Activated T-cell treated with anti-CD3 and anti-CD28 coated beads for 48 hours (primary cell): ENCODE data around the gene CENPM.

Source experiments
- DNase-seq: peaks from one replicate; pipeline ENCODE4 v3.0.0-alpha.2; 2020; ENCODE audit warnings: low read depth

CENPM gene

DNA sequence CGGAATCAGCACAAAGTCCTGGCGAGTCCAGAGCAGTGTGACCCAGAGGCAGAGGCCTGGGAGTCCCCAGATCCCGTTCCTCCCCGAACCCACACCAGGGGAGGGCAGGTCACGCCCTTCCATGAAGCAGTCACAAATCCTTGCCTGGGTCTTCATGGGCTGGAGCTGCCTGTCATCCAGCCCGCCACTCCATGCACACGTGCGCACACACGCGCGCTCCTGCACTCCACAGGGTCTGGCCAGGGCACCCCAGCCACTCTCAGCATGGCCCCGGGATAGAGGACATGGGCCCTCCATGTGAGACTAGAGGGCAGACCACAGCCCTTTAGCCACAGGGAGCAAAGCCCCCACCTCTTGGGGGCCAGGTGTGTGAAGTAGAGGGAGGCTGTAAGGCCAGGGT lies 14.6 kb downstream of the CENPM start:
- DNase-seq = no peak

DNA sequence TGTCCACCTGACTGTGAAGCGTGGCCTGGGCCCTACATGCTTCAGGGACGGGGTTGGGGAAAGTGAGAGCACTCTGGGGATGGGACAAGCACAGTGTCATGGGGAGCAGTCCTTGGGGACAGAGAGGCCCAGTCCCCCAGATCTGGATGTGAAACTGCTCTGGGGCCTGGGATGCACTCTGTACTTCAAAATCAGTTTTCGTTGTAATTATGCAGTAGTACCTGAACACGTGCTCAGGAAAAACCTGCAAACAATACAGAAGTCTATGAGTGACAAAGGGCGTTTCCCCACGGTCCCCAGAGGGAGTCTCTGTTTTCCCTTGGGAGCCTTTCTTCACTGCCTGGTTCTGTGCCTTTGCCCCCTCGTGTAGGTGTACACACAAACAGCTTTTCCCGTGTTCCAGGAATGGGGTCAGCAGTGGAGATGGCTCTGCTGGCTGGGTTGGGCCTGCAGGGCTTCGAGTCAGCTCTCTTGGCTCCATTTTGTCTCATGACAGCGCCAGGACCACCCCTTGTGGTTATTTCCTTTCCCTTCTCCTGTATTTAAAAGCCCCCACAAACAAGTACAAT lies 15.2 kb downstream of the CENPM start:
- DNase-seq = no peak

DNA sequence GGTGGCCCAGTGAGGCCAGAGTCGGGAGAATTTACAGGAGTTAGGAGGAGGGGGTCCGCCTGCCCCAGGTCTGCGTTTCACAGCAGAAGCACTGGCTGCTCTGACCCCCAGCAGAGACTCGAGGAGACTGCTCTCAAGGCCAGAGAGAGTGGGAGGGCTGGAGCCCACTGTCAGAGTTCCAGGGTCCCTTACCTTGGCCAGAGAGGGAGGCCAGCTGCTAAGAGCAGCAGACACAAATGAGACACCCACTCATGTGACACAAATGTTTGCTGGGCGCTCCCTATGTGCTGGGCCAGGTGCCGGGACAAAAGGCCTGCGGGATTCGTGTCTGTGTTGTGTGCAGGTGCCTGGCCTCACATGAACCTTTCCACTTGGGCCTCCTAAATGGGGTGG lies 17.5 kb downstream of the CENPM start:
- no peak for DNase-seq

DNA sequence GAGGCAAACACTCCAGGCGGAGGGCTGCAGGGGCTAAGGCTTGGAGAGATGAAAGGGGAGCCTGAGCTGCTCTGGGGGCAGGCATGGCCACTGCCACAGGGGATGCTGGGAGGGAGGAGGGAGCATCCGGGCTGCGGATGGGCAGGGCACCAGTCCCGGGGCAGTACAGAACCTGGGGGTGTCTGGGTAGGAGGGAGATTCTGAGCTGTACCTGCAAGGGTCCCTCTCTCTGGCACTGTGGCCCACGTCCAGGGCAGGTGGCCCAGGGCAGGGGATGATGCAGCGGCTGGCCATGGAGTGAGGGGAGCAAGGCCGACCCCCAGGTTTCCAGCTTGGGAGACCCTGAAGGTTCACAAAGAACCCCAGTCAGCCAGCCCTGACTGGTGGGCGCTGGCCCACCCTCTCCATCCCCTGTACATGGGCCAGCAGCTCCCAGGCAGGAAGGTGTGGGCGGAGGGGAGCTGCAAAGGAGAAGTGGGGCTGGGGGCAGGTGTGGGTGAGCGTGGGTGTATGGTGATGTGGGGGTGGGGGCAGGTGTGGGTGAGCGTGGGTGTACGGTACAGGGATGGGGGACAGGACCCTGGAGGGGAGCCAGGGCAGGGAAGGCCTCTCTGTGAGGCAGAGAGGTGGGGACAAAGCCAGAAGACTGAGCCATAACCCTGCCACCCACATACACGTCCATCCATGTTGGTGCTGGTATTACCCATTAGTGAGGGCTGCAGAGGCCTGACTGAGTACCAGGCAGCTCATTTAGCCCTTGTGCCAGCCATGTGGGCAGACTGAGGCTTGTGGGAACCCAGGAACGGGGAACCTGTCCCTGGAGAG lies 18.1 kb downstream of the CENPM start:
- no peak for DNase-seq

DNA sequence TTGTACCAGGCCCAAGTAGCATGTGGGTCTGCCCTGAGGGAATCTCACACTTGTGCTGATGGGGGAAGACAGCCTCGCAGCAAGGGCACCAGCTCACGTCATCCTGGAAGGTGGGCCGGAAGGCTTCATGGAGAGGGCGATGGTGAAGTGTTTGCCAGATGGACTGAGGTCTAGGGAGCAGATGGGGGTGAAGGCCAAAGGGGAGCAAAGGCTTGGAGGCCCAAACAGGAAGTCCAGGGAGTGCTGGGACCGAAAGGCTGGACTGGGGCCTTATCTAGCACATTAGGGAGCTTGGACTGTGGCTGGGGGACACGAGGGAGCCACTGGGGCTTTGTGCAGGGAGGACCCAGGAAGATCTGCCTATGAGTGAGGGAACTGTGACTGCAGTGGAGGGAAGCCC lies 19.1 kb downstream of the CENPM start:
- no peak for DNase-seq

DNA sequence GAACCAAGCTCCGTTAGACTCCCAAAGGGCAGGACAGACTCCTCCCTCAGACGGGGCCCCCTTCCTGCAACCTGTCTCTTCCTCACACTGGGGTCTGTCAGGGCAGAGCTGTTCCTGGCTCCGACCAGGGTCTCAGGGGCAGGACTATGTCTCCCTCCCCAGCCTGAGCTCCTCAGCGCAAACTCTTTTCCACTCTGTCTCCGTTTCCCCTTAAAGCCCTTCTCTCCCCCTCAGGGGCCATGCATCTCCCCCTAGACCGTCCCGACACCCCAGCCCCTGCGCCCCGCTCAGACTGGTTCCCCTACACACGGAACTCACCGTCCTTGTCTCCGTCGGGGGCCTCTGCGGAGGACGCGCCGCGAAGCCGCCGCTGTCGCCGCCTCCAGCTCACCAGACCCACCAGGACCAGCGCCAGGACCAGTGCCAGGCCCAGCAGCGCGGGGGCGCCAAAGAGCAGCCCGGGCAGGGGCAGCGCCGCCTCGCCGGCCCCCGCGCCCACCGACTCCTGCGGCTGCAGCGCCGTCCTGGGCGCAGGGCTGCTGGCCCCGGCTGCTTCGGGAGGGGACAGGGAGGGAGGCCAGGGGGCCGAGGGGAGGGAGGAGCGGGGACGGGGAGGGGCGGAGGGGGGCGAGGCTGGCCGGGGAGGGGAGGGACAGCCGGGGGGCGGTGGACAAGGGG lies 21.0 kb downstream of the CENPM start:
- DNase-seq = peak; percentile 77

DNA sequence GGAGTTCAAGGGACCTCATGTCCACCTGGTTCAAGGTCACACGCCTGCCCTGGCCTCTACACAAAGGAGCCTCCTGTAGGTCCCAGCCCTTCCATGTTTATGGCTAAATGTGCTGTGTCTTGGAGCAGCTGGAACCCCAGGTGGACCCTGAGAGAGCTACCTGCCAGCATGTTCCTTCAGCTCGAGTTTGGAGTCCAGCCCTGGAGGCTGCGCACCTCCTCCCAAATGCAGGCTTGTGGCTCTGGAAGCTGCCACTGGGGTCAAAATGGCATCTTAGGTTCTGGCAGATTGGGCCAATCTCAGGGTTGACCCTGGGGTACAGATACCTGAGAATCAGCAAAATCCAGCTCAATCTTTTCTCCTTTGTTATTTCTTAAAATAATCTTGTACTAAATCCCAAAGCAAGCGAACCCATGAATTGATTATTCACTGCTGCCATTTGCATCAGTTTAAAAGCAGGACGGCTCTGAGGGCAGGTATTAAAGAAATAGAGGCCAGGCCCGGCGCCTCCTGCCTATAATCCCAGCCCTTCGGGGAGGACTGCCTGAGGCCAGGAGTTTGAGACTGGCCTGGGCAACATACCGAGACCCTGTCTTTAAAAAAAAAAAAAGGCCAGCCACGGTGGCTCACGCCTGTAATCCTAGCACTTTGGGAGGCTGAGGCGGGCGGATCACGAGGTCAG lies 23.2 kb downstream of the CENPM start:
- DNase-seq = no peak

DNA sequence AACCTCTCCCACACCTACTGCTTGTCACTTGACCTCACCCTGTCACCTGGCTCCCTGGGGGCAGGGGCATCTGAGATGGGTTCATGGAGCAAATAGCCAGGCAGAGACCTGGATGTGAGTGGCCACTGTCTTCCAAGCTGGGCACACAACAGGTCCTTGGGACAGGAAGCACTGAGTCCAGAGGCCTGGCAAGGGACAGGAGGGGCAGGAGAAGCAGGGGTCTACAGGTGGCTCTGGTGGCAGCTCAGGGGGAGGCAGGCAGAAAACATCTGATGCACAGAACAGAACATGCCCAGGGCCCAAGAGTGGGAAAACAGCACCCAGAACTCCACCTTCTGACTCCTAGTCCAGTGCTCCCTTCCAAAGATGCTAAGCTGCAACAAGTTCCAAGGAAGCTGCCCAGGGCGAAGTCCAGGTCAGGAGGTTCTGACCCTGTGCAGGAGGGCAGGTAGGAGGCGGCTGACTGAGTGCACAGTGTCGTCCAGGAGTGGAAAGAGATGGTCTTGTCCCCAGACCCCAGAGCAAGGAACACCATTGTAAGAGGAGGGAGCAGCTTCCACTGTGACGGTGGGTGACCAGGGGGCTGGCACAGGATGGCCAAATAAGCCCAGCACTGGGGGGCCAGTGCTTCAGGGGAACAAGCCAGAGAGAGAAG lies 23.9 kb downstream of the CENPM start:
- no peak for DNase-seq

DNA sequence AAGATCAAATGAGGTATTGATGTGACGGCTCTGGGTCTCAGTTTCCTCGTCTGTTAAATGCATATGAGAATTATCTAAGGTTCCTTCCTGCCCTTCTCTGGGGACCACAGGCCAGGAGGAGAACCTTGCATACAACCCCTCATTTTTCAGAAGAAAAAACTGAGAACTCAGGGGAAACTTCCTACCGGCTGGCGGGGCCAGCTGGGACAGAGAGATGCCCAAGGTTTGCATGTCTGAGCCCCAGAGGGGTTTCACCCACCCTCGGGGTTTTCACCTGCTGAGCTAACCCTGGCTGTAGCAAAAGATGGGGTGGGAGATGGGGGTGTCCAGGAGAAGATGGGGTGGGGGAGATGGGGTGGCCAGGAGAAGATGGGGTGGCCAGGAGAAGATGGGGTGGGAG lies 24.6 kb downstream of the CENPM start:
- no peak for DNase-seq

DNA sequence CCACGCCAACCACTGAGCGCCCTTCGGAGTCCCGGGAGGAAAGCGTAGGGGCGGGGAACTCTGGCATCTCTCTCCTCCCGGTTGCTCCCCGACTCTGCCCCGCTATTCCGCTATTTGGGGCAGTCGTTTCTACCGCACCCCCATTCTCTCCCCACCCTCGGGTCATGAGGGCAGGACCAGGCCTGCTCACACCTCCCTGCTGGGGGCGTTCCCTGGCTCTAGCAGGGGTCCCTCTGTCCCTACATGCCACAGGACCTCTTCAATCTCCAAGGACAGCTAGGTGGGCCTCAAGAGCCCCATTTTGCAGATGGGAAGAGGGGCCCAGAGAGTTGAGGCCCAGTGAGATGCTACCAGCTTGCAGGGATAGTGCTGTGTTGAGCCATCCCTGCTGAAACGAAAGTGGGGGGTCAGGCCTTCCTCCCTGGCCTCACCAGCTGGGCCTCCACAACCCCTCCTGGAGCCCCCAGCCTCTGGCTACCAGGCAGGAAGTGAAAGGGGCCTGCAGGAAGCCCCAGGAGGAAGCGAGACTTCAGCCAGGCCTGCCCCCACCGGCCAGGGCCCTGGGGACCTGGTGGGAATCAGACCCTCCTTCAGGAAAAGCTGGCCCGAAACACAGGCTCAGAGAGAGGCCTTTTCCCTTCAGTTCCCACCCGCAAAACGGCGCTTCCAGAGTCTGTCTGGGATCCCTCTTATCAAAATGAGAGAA lies 26.5 kb downstream of the CENPM start:
- DNase-seq = no peak

DNA sequence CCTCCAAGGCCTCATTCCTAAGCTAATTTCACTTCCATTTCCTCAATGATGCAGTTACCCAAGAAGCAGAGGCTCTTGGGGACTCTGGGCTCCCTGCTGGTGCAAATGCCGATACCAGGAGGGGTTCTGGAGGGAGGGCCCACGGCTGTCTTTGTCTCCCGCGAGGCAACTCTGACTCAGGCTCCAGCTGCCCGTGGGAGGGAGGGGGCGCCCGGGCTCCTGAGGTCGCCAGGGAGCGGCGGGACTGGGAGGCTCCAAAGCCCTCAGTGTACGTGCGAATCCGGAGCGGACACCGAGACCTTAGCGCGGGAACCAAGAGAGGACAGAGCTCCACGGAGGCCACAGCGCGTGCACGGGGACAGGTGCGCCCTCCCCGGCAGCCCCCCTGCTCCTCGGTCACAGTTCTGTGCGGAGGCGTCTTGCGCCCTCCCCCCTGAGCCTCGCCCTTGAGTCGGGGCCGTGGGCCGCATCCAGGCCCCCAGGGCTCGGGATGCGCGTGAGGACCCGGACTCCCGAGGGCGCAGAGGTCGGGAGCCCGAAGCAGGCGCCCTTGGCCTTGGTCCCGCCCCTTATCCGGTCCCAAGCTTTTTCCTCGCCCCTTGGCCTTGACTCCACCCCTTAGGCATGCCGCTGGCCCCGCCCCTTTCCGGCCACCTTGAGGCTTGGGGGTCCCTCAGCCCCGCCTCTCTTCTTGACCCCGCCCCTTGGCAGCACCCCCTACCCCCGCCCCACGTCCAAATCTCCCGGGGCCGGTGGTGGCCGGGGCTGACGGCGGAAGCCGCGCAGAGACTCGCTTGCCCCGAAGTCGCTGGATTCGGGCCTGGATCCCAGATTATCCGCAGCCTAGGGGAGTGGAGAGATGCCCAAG lies 27.4 kb downstream of the CENPM start:
- no peak for DNase-seq

DNA sequence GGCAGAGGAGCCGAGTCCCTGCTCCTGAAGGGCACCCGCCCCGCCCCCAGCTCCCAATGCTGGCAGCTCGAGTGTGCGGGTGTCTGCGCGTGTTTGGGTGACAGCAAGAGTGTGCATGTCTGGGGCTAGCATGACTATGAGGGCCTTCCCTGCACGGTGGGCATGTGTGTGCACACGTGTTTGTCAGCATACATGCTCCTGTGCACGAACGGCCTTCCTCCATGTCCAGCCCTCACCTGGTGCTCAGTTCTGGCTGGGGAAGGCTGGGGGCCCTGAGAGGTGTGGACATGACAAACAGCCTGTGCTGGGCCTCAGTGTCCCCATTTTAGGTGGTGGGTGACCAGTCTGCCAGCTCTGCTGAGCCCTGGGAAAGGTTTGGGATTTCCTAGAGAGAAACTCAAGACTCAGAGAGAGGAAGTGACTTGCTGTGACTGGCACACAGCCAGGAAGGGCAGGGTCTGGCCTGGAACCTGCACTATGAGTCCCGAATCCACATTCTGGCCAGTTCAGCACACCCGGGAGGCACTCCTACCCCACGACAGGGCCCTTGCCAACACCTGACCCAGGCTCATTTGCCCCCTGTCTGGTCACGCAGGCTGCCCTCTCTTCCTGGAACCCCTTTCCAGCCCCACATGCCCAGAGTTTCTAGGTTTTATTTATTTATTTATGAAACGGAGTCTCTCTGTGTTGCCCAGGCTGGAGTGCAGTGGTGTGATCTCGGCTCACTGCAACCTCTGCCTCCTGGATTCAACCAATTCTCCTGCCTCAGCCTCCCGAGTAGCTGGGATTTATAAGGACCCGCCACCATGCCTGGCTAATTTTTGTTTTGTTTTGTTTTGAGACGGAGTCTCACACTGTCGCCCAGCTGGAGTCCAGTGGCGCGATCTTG lies 28.8 kb downstream of the CENPM start:
- no peak for DNase-seq

DNA sequence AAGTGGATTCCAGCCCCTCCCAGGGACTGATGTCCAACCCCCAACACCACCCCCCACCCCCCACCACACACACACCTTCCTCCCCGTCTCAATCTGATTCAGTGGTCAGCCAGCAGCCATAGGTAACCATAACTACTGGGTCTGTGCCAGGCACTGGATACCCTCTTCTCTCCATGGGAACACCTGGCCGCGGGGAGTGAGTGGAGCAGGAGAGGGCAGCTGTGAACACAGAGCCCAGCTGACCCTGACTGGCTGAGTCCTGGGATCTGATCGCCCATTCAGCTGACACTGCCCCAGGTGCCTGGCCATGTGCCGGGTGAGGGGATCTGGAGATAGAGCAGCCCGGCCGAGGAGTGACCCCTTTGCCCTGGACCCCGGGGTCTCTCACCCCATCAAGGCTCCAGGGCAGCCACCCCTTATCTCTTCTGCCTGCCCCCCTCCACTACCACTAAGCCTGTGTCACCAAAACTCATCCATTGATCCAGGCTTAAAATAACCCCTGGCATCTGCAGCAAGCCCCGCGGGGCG lies 29.5 kb downstream of the CENPM start:
- no peak for DNase-seq

DNA sequence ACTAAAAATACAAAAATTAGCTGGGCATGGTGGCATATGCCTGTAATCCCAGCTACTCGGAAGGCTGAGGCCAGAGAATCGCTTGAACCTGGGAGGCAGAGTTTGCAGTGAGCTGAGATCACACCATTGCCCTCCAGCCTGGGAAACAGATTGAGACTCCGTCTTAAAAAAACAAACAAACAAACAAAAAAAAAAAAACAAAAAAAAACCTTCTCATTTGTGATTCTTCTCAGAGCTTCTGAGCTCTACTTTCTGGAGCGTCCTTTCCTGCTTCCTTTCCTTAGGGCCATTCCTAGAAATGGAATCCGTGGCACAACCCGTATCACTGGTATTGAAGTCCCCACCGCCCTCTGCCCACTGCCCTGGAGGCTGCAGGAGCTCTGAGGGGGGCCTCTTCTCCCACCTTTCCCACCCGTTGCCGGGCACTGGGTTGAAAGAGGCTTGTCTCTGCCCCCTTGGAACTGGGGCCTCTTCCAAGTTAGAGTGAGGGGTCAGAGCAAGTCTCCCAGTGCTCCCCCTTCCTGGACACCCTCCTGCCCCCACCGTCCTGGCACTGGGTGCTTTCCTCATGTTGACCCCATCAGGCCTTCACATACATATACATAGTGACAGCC lies 30.1 kb downstream of the CENPM start:
- no peak for DNase-seq

DNA sequence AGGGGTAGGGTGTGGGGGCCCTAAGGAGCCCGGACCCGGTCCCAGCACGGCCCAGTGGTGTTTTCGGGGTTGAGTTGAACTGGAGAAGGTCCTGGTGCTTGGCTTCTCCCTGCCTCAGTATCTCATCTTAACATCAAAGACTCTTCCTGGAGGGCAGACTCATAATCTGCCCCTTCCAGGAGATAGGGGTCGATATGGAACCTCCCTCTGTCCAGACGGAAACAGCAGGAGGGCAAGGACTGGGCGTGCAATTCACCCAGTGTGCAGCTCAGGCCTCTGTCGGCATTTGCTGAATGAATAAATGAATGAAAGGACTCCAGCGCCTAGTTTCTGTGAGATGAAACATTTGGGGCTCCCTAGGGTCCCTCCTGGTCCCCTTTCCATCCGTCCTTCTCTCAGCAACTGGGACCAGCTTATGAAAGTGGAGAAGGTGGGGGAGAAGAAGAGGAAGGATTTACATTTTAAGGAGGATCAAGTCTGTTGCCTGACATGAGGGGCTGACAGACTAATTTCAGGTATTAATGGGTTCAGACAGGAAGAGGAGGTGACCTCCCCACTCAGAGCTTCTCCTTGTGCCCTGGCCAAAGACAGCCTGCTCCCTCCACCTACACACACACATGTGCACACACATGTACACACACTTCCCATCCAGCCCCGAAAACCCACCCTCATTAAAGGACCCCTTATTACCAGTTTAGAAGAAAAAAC lies 31.0 kb downstream of the CENPM start:
- DNase-seq = no peak

DNA sequence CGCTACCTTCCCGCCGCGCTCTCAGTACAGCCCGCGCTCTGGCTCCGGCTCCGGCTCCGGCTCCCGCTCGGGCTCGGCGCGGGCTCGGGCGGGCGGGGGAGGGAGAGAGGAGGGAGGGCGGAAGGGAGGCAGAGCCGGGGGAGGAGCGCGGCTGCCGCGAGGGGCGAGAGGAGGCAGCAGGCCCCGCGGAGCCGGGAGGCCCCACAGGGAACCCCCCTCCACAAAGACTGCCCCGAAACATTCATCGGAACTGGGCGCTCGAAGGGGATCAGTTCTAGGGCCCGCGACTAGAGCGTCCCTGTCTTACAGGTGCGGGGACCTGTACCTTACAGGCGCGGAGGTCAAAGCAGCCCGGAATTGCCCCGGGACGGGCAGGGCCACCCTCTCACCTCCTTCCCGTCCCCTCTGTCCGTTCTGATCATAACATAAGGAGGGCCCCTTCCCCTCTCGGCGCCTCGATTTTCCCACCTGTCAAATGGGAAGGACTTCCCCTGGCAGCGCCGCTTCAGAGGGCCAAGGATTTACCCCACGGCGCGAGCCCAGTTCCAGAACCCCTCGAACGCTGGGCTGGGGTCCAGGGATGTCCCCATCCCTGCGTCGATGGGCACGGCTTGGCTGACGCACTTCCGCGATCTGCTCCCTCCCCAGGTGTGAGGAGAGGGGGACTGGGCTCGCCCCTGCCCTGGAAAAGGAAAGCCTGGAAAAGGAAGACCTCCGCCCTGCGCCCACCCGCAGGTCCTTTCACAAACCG lies 31.7 kb downstream of the CENPM start, which contains the start of gene SHISA8:
SHISA8 (minus strand) TSS at position 40 of the 751 bp plus-strand sequence. CDS start 407 bp downstream, outside the sequence.
- peak; percentile 50 for DNase-seq

DNA sequence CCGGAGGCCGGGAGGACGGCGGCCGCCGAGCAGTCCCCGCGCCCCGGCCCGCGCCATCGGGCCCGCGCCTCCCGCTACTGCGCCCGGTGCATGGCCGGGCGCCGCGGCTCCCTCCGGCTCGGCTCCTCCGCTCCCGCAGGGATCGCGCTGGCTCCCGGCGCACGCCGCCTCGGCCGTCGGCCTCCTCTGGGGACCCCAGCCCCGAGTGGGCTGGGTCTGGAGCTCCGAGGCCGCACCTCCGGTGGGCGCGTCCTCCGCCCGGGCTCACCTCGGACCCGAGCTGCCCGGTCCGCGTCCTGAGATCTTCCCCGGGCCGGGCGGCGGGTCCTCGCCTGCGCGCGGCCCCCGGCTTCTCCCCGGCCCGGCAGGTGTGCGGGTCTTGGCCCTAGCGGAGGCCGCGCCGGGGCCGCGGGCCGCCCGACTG lies 32.3 kb downstream of the CENPM start:
- DNase-seq = no peak
